H1 (cell line): ENCODE measurements around the gene APBB3. TPM values are rescaled to one million over a fixed set of nuclear protein-coding genes. Genes with fewer than 3 reads are reported as not detected.

Experiments used
- CEBPB ChIP-seq: IDR thresholded peaks from 2 replicates; pipeline ENCODE4 v1.6.1; 2012; ENCODE audit warnings: low read depth, low read length
- CREB1 ChIP-seq: IDR thresholded peaks from 2 replicates; pipeline ENCODE4 v1.6.1; 2012; ENCODE audit warnings: inconsistent platforms
- RBBP5 ChIP-seq: IDR thresholded peaks from 2 replicates; pipeline ENCODE4 v1.7.1; 2012; ENCODE audit warnings: low read depth, mild to moderate bottlenecking, inconsistent platforms, low read length, moderate library complexity, borderline replicate concordance
- SIN3A ChIP-seq, 2 experiments: IDR thresholded peaks in 1 of 2; conservative IDR thresholded peaks in 1 of 2; 2 replicates each; pipeline ENCODE4 v1.6.1; 2011 to 2012; ENCODE audit warnings: low read length in 2 of 2, improper control_type of control experiment in 1 of 2, low read depth in 1 of 2, mild to moderate bottlenecking in 1 of 2
- TAF7 ChIP-seq: optimal IDR thresholded peaks from 2 replicates; pipeline ENCODE3; 2011; ENCODE audit warnings: low read depth, mild to moderate bottlenecking, inconsistent platforms, low read length, moderate library complexity, borderline replicate concordance
- YY1 ChIP-seq: IDR thresholded peaks from 2 replicates; pipeline ENCODE4 v1.6.1; 2011; ENCODE audit warnings: low read depth, mild to moderate bottlenecking, low read length
- polyA plus RNA-seq, 7 experiments: library from polyadenylated mRNA; depleted of rRNA in 3 of 7; stranded (reverse) in 5 of 7; unstranded in 2 of 7; fragments of >200 nt in 5 of 7; fragments of 200-250 nt in 2 of 7; gene quantifications; 1 replicate in 5 of 7; 2 replicates in 1 of 7; 4 replicates in 1 of 7; pipeline versions ENCODE4 v1.2.1 to v1.2.3, GENCODE V29; 2011 to 2013; ENCODE audit warnings: missing spikeins in 2 of 7, mixed read lengths in 2 of 7
- total RNA-seq: library from RNA; stranded (reverse); fragmentation: NEBNext Ultra II Directional; extraction: Animal tissue kit (Norgen Biotek cat#: 25700); gene quantifications from 2 replicates; pipeline ENCODE4 v1.2.1, GENCODE V29; 2021
- TF ChIP-seq, protein P1 (sequence below): fragments of 300-600 bp; sonication (generic); IDR thresholded peaks from 2 replicates; pipeline ENCODE4 v1.7.1; 2012; ENCODE audit warnings: low read length, moderate library complexity, mild to moderate bottlenecking, inconsistent platforms; ENCODE audit not compliant: insufficient replicate concordance
- TF ChIP-seq, protein P2 (sequence below): IDR thresholded peaks from 2 replicates; pipeline ENCODE4 v1.6.1; 2011; ENCODE audit warnings: low read depth, mild to moderate bottlenecking, low read length; ENCODE audit not compliant: insufficient read depth

APBB3 gene
- total and polyA plus RNA-seq, 2 of the 8 experiments (the other 6 are each of a cell fraction or from before 2014, with no cell fraction given) = 16.0 to 21.9 TPM

DNA sequence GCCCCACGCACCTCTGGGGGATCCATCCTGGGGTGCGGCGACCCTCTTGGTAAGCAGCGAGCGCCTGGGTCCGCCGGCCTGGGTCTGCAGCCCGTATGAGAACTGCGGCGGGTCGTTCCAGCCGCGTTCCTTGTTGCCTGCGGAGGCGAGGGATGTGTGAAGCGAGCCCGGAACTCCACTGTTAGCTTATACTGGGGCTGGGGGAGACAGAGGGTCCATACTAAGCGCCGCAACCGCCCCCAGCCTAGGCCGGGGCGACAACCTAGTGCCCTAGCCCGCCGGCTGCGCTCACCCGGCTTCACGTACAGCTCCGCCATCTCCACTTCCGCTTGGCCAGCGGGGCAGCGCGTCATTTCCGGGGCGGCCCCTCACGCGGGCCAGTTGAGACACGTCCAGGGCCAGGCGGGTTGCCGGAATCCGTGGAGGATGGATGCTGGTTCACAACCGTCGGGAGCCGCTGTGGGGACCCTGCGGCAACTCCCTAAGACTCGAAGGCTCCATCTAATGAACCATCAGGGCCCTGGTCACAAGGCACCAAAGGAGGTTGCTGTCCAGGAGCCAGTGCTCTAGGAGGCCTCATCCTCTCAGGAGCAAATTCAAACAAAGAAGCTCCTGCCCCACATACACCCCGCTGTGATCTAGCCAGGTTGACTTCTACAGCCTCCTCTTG is 7.1 kb downstream of the APBB3 start, which contains the start of gene SRA1 (continued):
- TF ChIP-seq, protein P1, sequence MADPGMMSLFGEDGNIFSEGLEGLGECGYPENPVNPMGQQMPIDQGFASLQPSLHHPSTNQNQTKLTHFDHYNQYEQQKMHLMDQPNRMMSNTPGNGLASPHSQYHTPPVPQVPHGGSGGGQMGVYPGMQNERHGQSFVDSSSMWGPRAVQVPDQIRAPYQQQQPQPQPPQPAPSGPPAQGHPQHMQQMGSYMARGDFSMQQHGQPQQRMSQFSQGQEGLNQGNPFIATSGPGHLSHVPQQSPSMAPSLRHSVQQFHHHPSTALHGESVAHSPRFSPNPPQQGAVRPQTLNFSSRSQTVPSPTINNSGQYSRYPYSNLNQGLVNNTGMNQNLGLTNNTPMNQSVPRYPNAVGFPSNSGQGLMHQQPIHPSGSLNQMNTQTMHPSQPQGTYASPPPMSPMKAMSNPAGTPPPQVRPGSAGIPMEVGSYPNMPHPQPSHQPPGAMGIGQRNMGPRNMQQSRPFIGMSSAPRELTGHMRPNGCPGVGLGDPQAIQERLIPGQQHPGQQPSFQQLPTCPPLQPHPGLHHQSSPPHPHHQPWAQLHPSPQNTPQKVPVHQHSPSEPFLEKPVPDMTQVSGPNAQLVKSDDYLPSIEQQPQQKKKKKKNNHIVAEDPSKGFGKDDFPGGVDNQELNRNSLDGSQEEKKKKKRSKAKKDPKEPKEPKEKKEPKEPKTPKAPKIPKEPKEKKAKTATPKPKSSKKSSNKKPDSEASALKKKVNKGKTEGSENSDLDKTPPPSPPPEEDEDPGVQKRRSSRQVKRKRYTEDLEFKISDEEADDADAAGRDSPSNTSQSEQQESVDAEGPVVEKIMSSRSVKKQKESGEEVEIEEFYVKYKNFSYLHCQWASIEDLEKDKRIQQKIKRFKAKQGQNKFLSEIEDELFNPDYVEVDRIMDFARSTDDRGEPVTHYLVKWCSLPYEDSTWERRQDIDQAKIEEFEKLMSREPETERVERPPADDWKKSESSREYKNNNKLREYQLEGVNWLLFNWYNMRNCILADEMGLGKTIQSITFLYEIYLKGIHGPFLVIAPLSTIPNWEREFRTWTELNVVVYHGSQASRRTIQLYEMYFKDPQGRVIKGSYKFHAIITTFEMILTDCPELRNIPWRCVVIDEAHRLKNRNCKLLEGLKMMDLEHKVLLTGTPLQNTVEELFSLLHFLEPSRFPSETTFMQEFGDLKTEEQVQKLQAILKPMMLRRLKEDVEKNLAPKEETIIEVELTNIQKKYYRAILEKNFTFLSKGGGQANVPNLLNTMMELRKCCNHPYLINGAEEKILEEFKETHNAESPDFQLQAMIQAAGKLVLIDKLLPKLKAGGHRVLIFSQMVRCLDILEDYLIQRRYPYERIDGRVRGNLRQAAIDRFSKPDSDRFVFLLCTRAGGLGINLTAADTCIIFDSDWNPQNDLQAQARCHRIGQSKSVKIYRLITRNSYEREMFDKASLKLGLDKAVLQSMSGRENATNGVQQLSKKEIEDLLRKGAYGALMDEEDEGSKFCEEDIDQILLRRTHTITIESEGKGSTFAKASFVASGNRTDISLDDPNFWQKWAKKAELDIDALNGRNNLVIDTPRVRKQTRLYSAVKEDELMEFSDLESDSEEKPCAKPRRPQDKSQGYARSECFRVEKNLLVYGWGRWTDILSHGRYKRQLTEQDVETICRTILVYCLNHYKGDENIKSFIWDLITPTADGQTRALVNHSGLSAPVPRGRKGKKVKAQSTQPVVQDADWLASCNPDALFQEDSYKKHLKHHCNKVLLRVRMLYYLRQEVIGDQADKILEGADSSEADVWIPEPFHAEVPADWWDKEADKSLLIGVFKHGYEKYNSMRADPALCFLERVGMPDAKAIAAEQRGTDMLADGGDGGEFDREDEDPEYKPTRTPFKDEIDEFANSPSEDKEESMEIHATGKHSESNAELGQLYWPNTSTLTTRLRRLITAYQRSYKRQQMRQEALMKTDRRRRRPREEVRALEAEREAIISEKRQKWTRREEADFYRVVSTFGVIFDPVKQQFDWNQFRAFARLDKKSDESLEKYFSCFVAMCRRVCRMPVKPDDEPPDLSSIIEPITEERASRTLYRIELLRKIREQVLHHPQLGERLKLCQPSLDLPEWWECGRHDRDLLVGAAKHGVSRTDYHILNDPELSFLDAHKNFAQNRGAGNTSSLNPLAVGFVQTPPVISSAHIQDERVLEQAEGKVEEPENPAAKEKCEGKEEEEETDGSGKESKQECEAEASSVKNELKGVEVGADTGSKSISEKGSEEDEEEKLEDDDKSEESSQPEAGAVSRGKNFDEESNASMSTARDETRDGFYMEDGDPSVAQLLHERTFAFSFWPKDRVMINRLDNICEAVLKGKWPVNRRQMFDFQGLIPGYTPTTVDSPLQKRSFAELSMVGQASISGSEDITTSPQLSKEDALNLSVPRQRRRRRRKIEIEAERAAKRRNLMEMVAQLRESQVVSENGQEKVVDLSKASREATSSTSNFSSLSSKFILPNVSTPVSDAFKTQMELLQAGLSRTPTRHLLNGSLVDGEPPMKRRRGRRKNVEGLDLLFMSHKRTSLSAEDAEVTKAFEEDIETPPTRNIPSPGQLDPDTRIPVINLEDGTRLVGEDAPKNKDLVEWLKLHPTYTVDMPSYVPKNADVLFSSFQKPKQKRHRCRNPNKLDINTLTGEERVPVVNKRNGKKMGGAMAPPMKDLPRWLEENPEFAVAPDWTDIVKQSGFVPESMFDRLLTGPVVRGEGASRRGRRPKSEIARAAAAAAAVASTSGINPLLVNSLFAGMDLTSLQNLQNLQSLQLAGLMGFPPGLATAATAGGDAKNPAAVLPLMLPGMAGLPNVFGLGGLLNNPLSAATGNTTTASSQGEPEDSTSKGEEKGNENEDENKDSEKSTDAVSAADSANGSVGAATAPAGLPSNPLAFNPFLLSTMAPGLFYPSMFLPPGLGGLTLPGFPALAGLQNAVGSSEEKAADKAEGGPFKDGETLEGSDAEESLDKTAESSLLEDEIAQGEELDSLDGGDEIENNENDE = no peak
- TF ChIP-seq YY1 (peak; percentile 66; the same call in 1 of the 2 replicates), TAF7 (peak; percentile 87), RBBP5 (peak; percentile 44; the same call in 1 of the 2 replicates), SIN3A (conservative IDR thresholded peaks at IDR 0.05 in 1 of 2, IDR thresholded peaks at IDR 0.05 in 1 of 2; ENCODE audit: low read depth in 1 of 2, low read length in 2 of 2) (peak; percentile 62 to 82; a peak in 3 of 4 replicates), CREB1 (peak; percentile 92), CEBPB (no peak)
- TF ChIP-seq, protein P2, sequence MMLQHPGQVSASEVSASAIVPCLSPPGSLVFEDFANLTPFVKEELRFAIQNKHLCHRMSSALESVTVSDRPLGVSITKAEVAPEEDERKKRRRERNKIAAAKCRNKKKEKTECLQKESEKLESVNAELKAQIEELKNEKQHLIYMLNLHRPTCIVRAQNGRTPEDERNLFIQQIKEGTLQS = no peak
